Transverse colon (tissue), 3 donors: ENCODE data around the gene CD300A.

Source experiments
- POLR2A ChIP-seq: fragments of 450-650 bp; IDR thresholded peaks from one replicate; pipeline ENCODE4 v1.6.1; 2016; ENCODE audit warnings: antibody characterized with exemption, mild to moderate bottlenecking, moderate library complexity
- TF ChIP-seq, protein P1 (sequence below), 5 experiments: fragments of 200-600 bp in 3 of 5; fragments of 450-650 bp in 2 of 5; sonication (generic) in 3 of 5; IDR thresholded peaks; 1 replicate in 2 of 5; 2 replicates in 3 of 5; pipeline ENCODE4 v1.5.1; 2016 to 2017; ENCODE audit warnings: antibody characterized with exemption in 5 of 5, inconsistent platforms in 3 of 5, mild to moderate bottlenecking in 2 of 5, moderate library complexity in 1 of 5

DNA sequence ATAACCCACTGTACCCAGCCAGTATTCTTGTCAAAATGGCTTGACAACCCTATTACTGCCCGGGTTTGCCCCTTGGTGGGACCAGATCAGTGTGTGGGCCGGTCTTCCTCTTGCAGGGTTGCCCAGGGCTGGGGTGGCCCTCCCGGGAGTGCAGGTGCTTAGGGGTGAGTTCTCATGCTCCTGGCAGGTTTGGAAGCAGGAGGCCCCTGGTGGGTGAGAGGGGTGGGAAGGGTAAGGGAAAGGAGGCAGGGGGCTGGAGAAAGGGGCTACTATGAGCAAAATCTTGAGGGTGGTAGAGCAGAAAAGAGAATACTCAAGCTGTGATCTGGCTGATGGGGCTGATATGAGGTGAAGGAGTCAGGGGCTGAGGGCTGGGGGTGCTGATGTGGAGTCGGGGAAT, 6.5 kb downstream of the CD300A start:
- TF ChIP-seq, protein P1, sequence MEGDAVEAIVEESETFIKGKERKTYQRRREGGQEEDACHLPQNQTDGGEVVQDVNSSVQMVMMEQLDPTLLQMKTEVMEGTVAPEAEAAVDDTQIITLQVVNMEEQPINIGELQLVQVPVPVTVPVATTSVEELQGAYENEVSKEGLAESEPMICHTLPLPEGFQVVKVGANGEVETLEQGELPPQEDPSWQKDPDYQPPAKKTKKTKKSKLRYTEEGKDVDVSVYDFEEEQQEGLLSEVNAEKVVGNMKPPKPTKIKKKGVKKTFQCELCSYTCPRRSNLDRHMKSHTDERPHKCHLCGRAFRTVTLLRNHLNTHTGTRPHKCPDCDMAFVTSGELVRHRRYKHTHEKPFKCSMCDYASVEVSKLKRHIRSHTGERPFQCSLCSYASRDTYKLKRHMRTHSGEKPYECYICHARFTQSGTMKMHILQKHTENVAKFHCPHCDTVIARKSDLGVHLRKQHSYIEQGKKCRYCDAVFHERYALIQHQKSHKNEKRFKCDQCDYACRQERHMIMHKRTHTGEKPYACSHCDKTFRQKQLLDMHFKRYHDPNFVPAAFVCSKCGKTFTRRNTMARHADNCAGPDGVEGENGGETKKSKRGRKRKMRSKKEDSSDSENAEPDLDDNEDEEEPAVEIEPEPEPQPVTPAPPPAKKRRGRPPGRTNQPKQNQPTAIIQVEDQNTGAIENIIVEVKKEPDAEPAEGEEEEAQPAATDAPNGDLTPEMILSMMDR (IDR thresholded peaks at IDR 0.05): no peak
- TF ChIP-seq POLR2A: no peak
